ENCODE data around the gene GCM1. TPM values are rescaled to one million over a fixed set of nuclear protein-coding genes. Genes with fewer than 3 reads are reported as not detected.
A peak's percentile ranks its signal among the peaks of the same experiment; 100 is the strongest.

The GCM1 gene
- total and polyA plus RNA-seq, 9 of the 15 experiments (the other 6 are each of a cell fraction or from before 2014, with no cell fraction given), result not detected

GRCh38 chr6:53095270-53095669 is 53.4 kb downstream of the GCM1 start:
- intact Hi-C loops (cut with micrococcal nuclease), result no loop called here
- CTCF ChIA-PET (ENCODE audit: low intra/inter-chr PET ratio), result no interaction called here
- Histone ChIP-seq H3K4me3 (no peak overlapping the region), H2AFZ (ENCODE audit: low read depth, low read length) (no peak overlapping the region), H3K9me3 (replicated peaks; ENCODE audit: control insufficient read depth, insufficient read depth, low read depth, low read length) (no peaks in the 10 kb centered on the region), H3K9ac (ENCODE audit: insufficient read depth in 1 of 2, low read depth in 2 of 2, low read length in 2 of 2) (no peak overlapping the region), H3K27ac (ENCODE audit: extremely low read depth, low read depth, low read length) (no peak overlapping the region), H3K4me1 (replicated peaks in 1 of 2; ENCODE audit: control insufficient read depth in 2 of 2, insufficient read depth in 2 of 2, low read length in 2 of 2) (no peaks in the 10 kb centered on the region), H3K9me1 (ENCODE audit: control insufficient read depth, insufficient read depth, low read length) (no peaks in the 10 kb centered on the region), H3K27me3 (ENCODE audit: control insufficient read depth in 2 of 2, insufficient read depth in 2 of 2, low read length in 2 of 2) (no peaks in the 10 kb centered on the region), H3K4me2 (ENCODE audit: insufficient read depth, low read length) (no peak overlapping the region), H4K20me1 (replicated peaks; ENCODE audit: control insufficient read depth, insufficient read depth, low read length) (no peaks in the 10 kb centered on the region), H3K79me2 (ENCODE audit: control insufficient read depth, insufficient read depth, low read length) (no peaks in the 10 kb centered on the region), H3K36me3 (ENCODE audit: control insufficient read depth, insufficient read depth, low read length) (peaks cover 91% of the 10 kb centered on the region)
- in situ Hi-C loops (cut with MboI), result no loop called here
- POLR2A ChIA-PET, result interaction anchor here (0.6 kb wide), 1 partner anchor 431 kb away, joined by 5 read pairs; no protein-coding TSS in a partner anchor
- DNase-seq (ENCODE audit: extremely low read depth in 1 of 4, low spot score in 3 of 4) (no peak), ATAC-seq (no peak), FAIRE-seq (no peak)
- TF ChIP-seq XRCC3 (IDR thresholded peaks at IDR 0.05), result no peak
- TF ChIP-seq HDAC2 (IDR thresholded peaks at IDR 0.05), result no peak
- no peak for TF ChIP-seq GATAD2A (IDR thresholded peaks at IDR 0.05)
- BruUV-seq (replicated peaks), result no TSS peak
- 75% methylated on average over 3 of the region's 3 CpGs for WGBS (ENCODE audit: insufficient coverage, low coverage, missing lambda C conversion rate)

- no peak overlapping the region for H3K9ac ChIP-seq (ENCODE audit: insufficient read depth in 1 of 2, low read depth in 2 of 2, low read length in 2 of 2)
- H3K27ac ChIP-seq (ENCODE audit: extremely low read depth, low read depth, low read length), result no peak overlapping the region
- H3K4me1 ChIP-seq (replicated peaks in 1 of 2; ENCODE audit: control insufficient read depth in 2 of 2, insufficient read depth in 2 of 2, low read length in 2 of 2), result no peaks in the 10 kb centered on the region
- H3K9me3 ChIP-seq (replicated peaks; ENCODE audit: control insufficient read depth, insufficient read depth, low read depth, low read length), result no peaks in the 10 kb centered on the region
- H4K20me1 ChIP-seq (replicated peaks; ENCODE audit: control insufficient read depth, insufficient read depth, low read length), result no peaks in the 10 kb centered on the region
- no TSS peak for BruUV-seq (replicated peaks)
- CTCF ChIA-PET (ENCODE audit: low intra/inter-chr PET ratio), result no interaction called here
- peaks cover 90% of the 10 kb centered on the region for H3K36me3 ChIP-seq (ENCODE audit: control insufficient read depth, insufficient read depth, low read length)
- no peak overlapping the region for H3K4me2 ChIP-seq (ENCODE audit: insufficient read depth, low read length)
- no peaks in the 10 kb centered on the region for H3K27me3 ChIP-seq (ENCODE audit: control insufficient read depth in 2 of 2, insufficient read depth in 2 of 2, low read length in 2 of 2)
- WGBS (ENCODE audit: insufficient coverage, low coverage, missing lambda C conversion rate), result 100% methylated on average over 2 of the region's 2 CpGs
- POLR2A ChIA-PET, result no interaction called here
- no peak for ATAC-seq
- no peak for DNase-seq (ENCODE audit: extremely low read depth in 1 of 4, low spot score in 3 of 4)
- peak; percentile 15 for FAIRE-seq
- in situ Hi-C loops (cut with MboI) (no loop called here), intact Hi-C loops (cut with micrococcal nuclease) (no loop called here)
- H2AFZ ChIP-seq (ENCODE audit: low read depth, low read length), result no peak overlapping the region
- H3K9me1 ChIP-seq (ENCODE audit: control insufficient read depth, insufficient read depth, low read length), result no peaks in the 10 kb centered on the region
- H3K4me3 ChIP-seq, result no peak overlapping the region
- TF ChIP-seq ZNF324 (CRISPR knock-in tag; IDR thresholded peaks at IDR 0.05), result no peak
- TF ChIP-seq SRSF9 (IDR thresholded peaks at IDR 0.05; ENCODE audit: borderline replicate concordance, low read depth, low read length), result no peak
- TF ChIP-seq FUS (optimal IDR thresholded peaks at IDR 0.05; ENCODE audit: low read depth, low read length), result no peak
- no peak for TF ChIP-seq VEZF1 (CRISPR knock-in tag; IDR thresholded peaks at IDR 0.05)
- TF ChIP-seq NUFIP1 (IDR thresholded peaks at IDR 0.05; ENCODE audit: partially characterized antibody), result no peak
- no peak for TF ChIP-seq IRF1 (CRISPR knock-in tag; IDR thresholded peaks at IDR 0.05; ENCODE audit: borderline replicate concordance)
- no peaks in the 10 kb centered on the region for H3K79me2 ChIP-seq (ENCODE audit: control insufficient read depth, insufficient read depth, low read length)
Measured at GRCh38 chr6:53090576-53090975, 58.1 kb downstream of the GCM1 start.
